Measurements from ENCODE around the gene MPEG1. TPM values are rescaled to one million over a fixed set of nuclear protein-coding genes. Genes with fewer than 3 reads are reported as not detected.

Gene MPEG1
- polyA plus RNA-seq, 1 donor (not counting 4 experiments of a cell fraction or from before 2014, with no cell fraction given) = not detected

- H3K4me2 ChIP-seq (ENCODE audit: control insufficient read depth, extremely low read depth, insufficient read depth, low read depth, low read length) = no peak overlapping the region
- no peaks in the 10 kb centered on the region for H4K20me1 ChIP-seq (ENCODE audit: control insufficient read depth, extremely low read depth, insufficient read depth, low read length)
- H3K4me1 ChIP-seq (ENCODE audit: control insufficient read depth, extremely low read depth, insufficient read depth, low read length) = no peaks in the 10 kb centered on the region
- no peaks in the 10 kb centered on the region for H3K27me3 ChIP-seq (ENCODE audit: control insufficient read depth, extremely low read depth, insufficient read depth, low read length)
- dilution Hi-C loops (cut with MboI; ENCODE audit: extremely low pct_ligation_motif_present, low sequenced_read_pairs) = no loop called here
- H3K36me3 ChIP-seq (ENCODE audit: control insufficient read depth in 2 of 2, extremely low read depth in 1 of 2, insufficient read depth in 2 of 2, low read length in 2 of 2) = peaks cover 2 to 16% of the 10 kb centered on the region in 2 experiments
- H3K9ac ChIP-seq (ENCODE audit: control insufficient read depth, extremely low read depth, insufficient read depth, low read length) = no peak overlapping the region
- H3K27ac ChIP-seq (ENCODE audit: control insufficient read depth, insufficient read depth, low read length) = no peak overlapping the region
- no peaks in the 10 kb centered on the region for H3K9me3 ChIP-seq (ENCODE audit: control insufficient read depth, low read depth, low read length)
- DNase-seq (ENCODE audit: low read depth, low spot score) (no peak), FAIRE-seq (no peak)
- no peak overlapping the region for H2AFZ ChIP-seq (ENCODE audit: control insufficient read depth, low read length)
- TF ChIP-seq, protein P1, sequence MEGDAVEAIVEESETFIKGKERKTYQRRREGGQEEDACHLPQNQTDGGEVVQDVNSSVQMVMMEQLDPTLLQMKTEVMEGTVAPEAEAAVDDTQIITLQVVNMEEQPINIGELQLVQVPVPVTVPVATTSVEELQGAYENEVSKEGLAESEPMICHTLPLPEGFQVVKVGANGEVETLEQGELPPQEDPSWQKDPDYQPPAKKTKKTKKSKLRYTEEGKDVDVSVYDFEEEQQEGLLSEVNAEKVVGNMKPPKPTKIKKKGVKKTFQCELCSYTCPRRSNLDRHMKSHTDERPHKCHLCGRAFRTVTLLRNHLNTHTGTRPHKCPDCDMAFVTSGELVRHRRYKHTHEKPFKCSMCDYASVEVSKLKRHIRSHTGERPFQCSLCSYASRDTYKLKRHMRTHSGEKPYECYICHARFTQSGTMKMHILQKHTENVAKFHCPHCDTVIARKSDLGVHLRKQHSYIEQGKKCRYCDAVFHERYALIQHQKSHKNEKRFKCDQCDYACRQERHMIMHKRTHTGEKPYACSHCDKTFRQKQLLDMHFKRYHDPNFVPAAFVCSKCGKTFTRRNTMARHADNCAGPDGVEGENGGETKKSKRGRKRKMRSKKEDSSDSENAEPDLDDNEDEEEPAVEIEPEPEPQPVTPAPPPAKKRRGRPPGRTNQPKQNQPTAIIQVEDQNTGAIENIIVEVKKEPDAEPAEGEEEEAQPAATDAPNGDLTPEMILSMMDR (optimal IDR thresholded peaks at IDR 0.05 in 1 of 3, IDR thresholded peaks at IDR 0.05 in 1 of 3, conservative IDR thresholded peaks at IDR 0.05 in 1 of 3; ENCODE audit: extremely low read depth in 1 of 3, insufficient read depth in 2 of 3, low read length in 3 of 3) = no peak
- no peak for TF ChIP-seq EZH2 (IDR thresholded peaks at IDR 0.05; ENCODE audit: low read length)
- no peak overlapping the region for H3K4me3 ChIP-seq (ENCODE audit: control insufficient read depth in 2 of 3, extremely low read depth in 1 of 3, insufficient read depth in 2 of 3, low read depth in 1 of 3, low read length in 3 of 3)
- H3K79me2 ChIP-seq (ENCODE audit: control insufficient read depth, insufficient read depth, low read length) = no peaks in the 10 kb centered on the region
- no peaks in the 10 kb centered on the region for H3K9me1 ChIP-seq (ENCODE audit: control insufficient read depth, extremely low read depth, insufficient read depth, low read length)
Observed at GRCh38 chr11:59191890-59192289, 20.8 kb downstream of the MPEG1 start.

DNA sequence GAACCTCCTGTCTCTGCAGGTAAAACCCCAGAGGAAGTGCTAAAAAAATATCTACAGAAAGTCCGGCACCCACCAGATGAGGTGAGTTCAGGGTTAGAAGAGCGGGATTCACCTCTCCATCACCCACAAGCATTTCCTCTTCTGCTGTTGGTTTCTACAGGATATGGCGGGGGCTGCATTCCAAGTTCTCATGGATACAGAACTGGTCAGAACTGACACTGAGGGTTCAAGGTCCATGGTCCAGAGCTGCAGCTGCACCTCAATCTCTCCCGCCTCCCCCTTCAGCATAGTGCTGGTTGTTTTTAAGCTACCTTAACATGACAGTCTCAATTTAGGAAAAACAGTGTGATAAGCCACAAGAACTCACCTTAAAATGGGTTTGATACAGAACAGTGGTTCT, 21.6 kb downstream of the MPEG1 start:
- Histone ChIP-seq H3K4me2 (ENCODE audit: control insufficient read depth, extremely low read depth, insufficient read depth, low read depth, low read length) (no peak overlapping the region), H3K9me1 (ENCODE audit: control insufficient read depth, extremely low read depth, insufficient read depth, low read length) (no peaks in the 10 kb centered on the region), H3K79me2 (ENCODE audit: control insufficient read depth, insufficient read depth, low read length) (no peaks in the 10 kb centered on the region), H4K20me1 (ENCODE audit: control insufficient read depth, extremely low read depth, insufficient read depth, low read length) (no peaks in the 10 kb centered on the region), H3K27ac (ENCODE audit: control insufficient read depth, insufficient read depth, low read length) (no peak overlapping the region), H3K4me3 (ENCODE audit: control insufficient read depth in 2 of 3, extremely low read depth in 1 of 3, insufficient read depth in 2 of 3, low read depth in 1 of 3, low read length in 3 of 3) (no peak overlapping the region), H3K9ac (ENCODE audit: control insufficient read depth, extremely low read depth, insufficient read depth, low read length) (no peak overlapping the region), H3K27me3 (ENCODE audit: control insufficient read depth, extremely low read depth, insufficient read depth, low read length) (no peaks in the 10 kb centered on the region), H2AFZ (ENCODE audit: control insufficient read depth, low read length) (no peak overlapping the region), H3K4me1 (ENCODE audit: control insufficient read depth, extremely low read depth, insufficient read depth, low read length) (no peaks in the 10 kb centered on the region), H3K36me3 (ENCODE audit: control insufficient read depth in 2 of 2, extremely low read depth in 1 of 2, insufficient read depth in 2 of 2, low read length in 2 of 2) (peaks cover 0 to 17% of the 10 kb centered on the region in 2 experiments), H3K9me3 (ENCODE audit: control insufficient read depth, low read depth, low read length) (no peaks in the 10 kb centered on the region)
- no peak for TF ChIP-seq EZH2 (IDR thresholded peaks at IDR 0.05; ENCODE audit: low read length)
- TF ChIP-seq, protein P1 (optimal IDR thresholded peaks at IDR 0.05 in 1 of 3, IDR thresholded peaks at IDR 0.05 in 1 of 3, conservative IDR thresholded peaks at IDR 0.05 in 1 of 3; ENCODE audit: extremely low read depth in 1 of 3, insufficient read depth in 2 of 3, low read length in 3 of 3) = no peak
- FAIRE-seq = no peak
- dilution Hi-C loops (cut with MboI; ENCODE audit: extremely low pct_ligation_motif_present, low sequenced_read_pairs) = no loop called here
- no peak for DNase-seq (ENCODE audit: low read depth, low spot score)
